ENCODE measurements around the gene NCBP2L. TPM values are rescaled to one million over a fixed set of nuclear protein-coding genes. Genes with fewer than 3 reads are reported as not detected.
A peak's percentile ranks its signal among the peaks of the same experiment; 100 is the strongest.

The NCBP2L gene
- total and polyA plus RNA-seq, 2 donors (not counting 3 experiments of a cell fraction or from before 2014, with no cell fraction given) = not detected

- no peaks in the 10 kb centered on the region for H3K27me3 ChIP-seq (ENCODE audit: control insufficient read depth in 2 of 2, insufficient read depth in 2 of 2, low read length in 2 of 2)
- peak; percentile 64 for DNase-seq (ENCODE audit: low read depth, low spot score)
- H3K4me1 ChIP-seq (ENCODE audit: control insufficient read depth, extremely low read depth, insufficient read depth, low read length) = peaks cover 10% of the 10 kb centered on the region
- no peaks in the 10 kb centered on the region for H3K36me3 ChIP-seq (ENCODE audit: control insufficient read depth in 2 of 2, extremely low read depth in 1 of 2, insufficient read depth in 2 of 2, low read length in 2 of 2)
- intact Hi-C loops (cut with micrococcal nuclease) (loop anchor here (1.0 to 5.0 kb wide), 5 partner anchors 34 to 879 kb away; no protein-coding TSS in a partner anchor), dilution Hi-C loops (cut with MboI; ENCODE audit: extremely low pct_ligation_motif_present, low sequenced_read_pairs) (no loop called here)
- TF ChIP-seq JUN (IDR thresholded peaks at IDR 0.05; ENCODE audit: borderline replicate concordance, insufficient read depth, insufficient read length, low read depth) (no peak), POLR2AphosphoS5 (IDR thresholded peaks at IDR 0.05; ENCODE audit: insufficient read depth, low read depth, low read length) (no peak), FOS (IDR thresholded peaks at IDR 0.05; ENCODE audit: borderline replicate concordance, insufficient read depth, low read length) (no peak), CTCF (IDR thresholded peaks at IDR 0.05; ENCODE audit: extremely low read depth in 1 of 2, insufficient read depth in 1 of 2, low read depth in 1 of 2, low read length in 2 of 2) (no peak), MYC (IDR thresholded peaks at IDR 0.05; ENCODE audit: low read depth, low read length) (no peak), EZH2 (IDR thresholded peaks at IDR 0.05; ENCODE audit: borderline replicate concordance, low read depth, low read length, severe bottlenecking) (no peak), POLR2A (IDR thresholded peaks at IDR 0.05; ENCODE audit: low read depth, low read length) (no peak), GATA2 (IDR thresholded peaks at IDR 0.05; ENCODE audit: insufficient read depth, insufficient read length, low read depth, low read length) (no peak)
- TF ChIP-seq, protein P1, sequence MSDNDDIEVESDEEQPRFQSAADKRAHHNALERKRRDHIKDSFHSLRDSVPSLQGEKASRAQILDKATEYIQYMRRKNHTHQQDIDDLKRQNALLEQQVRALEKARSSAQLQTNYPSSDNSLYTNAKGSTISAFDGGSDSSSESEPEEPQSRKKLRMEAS (IDR thresholded peaks at IDR 0.05; ENCODE audit: insufficient read depth, insufficient read length) = no peak
- no TSS peak for BruUV-seq (replicated peaks)
- peak within 1 kb of the TSS; percentile 80 for H3K4me2 ChIP-seq (ENCODE audit: insufficient read depth, low read length)
- no peaks in the 10 kb centered on the region for H3K79me2 ChIP-seq (ENCODE audit: control insufficient read depth, insufficient read depth, low read length)
- H3K9me1 ChIP-seq (replicated peaks; ENCODE audit: control insufficient read depth, extremely low read depth, insufficient read depth, low read length) = no peaks in the 10 kb centered on the region
- peak; percentile 88 for FAIRE-seq
- peak within 1 kb of the TSS; percentile 96 for H2AFZ ChIP-seq (ENCODE audit: low read depth, low read length)
- no peak within 1 kb of the TSS for H3K27ac ChIP-seq (ENCODE audit: insufficient read depth, low read depth, low read length)
- no peaks in the 10 kb centered on the region for H3K9me3 ChIP-seq (replicated peaks; ENCODE audit: control insufficient read depth, insufficient read depth, low read length)
- no peaks in the 10 kb centered on the region for H4K20me1 ChIP-seq (replicated peaks; ENCODE audit: control insufficient read depth, extremely low read depth, insufficient read depth, low read length)
- H3K4me3 ChIP-seq (replicated peaks in 1 of 3; ENCODE audit: insufficient read depth in 1 of 3, low read depth in 1 of 3, low read length in 3 of 3) = peak within 1 kb of the TSS; percentile 20 to 53 (median 45)
- no peak within 1 kb of the TSS for H3K9ac ChIP-seq (replicated peaks; ENCODE audit: extremely low read depth, insufficient read depth, low read length)
- POLR2A ChIA-PET = interaction anchor here (1.3 to 1.6 kb wide), 2 partner anchors 34 to 59 kb away, joined by 5 to 8 read pairs; no protein-coding TSS in a partner anchor
- CTCF ChIA-PET = interaction anchor here (0.8 to 4.7 kb wide), 31 partner anchors 9 to 882 kb away, joined by 3 to 109 read pairs (median 5); partner anchors contain the start of gene MID2
Observed at GRCh38 chrX:107775734-107776511, 1.6 kb upstream of the NCBP2L start, which contains the start of gene TSC22D3. Gene TSC22D3 (minus strand): TSS chrX:107775787. CDS start chrX:107775419, 368 bp downstream.

Measured in endothelial cell of umbilical vein (primary cell).